ENCODE measurements around the gene TLR10.

Gene TLR10

DNA sequence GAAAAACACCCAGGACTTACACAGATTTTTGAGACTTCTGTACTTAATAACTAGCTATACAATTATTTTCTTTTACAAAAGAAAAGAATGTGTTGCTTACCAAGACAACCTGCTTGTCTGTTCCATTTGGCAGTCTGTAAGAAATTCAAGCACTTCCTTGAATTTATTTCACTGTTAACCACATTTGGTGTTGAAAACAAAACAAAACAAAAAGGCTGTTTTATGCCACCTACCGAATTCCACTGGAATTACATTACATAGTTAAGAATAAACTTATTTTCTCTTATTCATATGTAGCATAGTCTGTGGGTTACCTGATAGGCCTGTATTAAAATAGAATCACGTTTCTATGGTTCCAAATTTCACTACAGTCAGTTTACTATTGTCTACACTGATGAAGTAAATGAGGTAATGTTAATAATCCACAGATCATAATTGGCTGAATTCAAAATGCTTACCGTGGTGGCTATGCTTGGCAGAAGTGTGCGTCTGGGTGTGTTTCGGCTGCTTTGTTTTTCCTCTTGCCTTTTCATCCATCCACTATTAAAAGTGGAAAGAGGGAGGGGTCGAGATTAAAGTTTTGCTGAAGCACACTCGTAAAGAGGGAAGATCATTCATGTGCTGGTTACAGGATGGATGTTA is 22.0 kb upstream of the TLR10 start, which contains the start of gene TLR1:
TSS of gene TLR1 (minus strand) at position 138 of the 642 bp plus-strand sequence. CDS start 5,960 bp downstream, outside the sequence.
- Histone ChIP-seq H4K91ac (ENCODE audit: low read depth, low read length, poor library complexity) (no peak within 1 kb of the TSS), H3K14ac (ENCODE audit: low read length) (no peak within 1 kb of the TSS), H3K27me3 (ENCODE audit: control insufficient read depth in 3 of 3, insufficient read depth in 3 of 3, low read depth in 1 of 3, low read length in 3 of 3) (peaks cover 0 to 2% (median 0%) of the 10 kb centered on the region in 3 experiments), H3K18ac (ENCODE audit: low read length) (no peak within 1 kb of the TSS), H3K4me3 (ENCODE audit: low read length in 2 of 2) (no peak within 1 kb of the TSS), H3K27ac (replicated peaks; ENCODE audit: low read length) (no peak within 1 kb of the TSS), H2AFZ (ENCODE audit: low read length) (peak within 1 kb of the TSS; percentile 51), H2BK12ac (ENCODE audit: low read length) (no peak within 1 kb of the TSS), H3K4me2 (ENCODE audit: insufficient read depth, low read length, poor library complexity, severe bottlenecking) (no peak within 1 kb of the TSS), H2BK15ac (ENCODE audit: low read length) (no peak within 1 kb of the TSS), H3K23ac (ENCODE audit: low read depth, low read length, poor library complexity) (no peak within 1 kb of the TSS), H3K4me1 (ENCODE audit: control insufficient read depth in 2 of 2, insufficient read depth in 1 of 2, low read depth in 1 of 2, low read length in 2 of 2) (no peaks in the 10 kb centered on the region), H3K79me1 (ENCODE audit: low read depth, low read length) (no peaks in the 10 kb centered on the region), H3K9ac (ENCODE audit: low read depth, low read length, poor library complexity) (no peak within 1 kb of the TSS), H2BK5ac (ENCODE audit: low read length) (no peak within 1 kb of the TSS), H2AK5ac (ENCODE audit: low read depth, low read length) (no peak within 1 kb of the TSS), H2BK120ac (ENCODE audit: low read depth, low read length) (no peak within 1 kb of the TSS), H3K36me3 (replicated peaks in 1 of 2; ENCODE audit: control insufficient read depth in 2 of 2, insufficient read depth in 2 of 2, low read length in 2 of 2) (no peaks in the 10 kb centered on the region), H3K9me3 (replicated peaks in 1 of 2; ENCODE audit: control insufficient read depth in 2 of 2, insufficient read depth in 1 of 2, low read depth in 1 of 2, low read length in 2 of 2) (peaks cover 7 to 8% of the 10 kb centered on the region in 2 donors), H3K4ac (ENCODE audit: low read length) (no peak within 1 kb of the TSS), H4K8ac (ENCODE audit: low read depth, low read length) (no peak within 1 kb of the TSS)
- no peak for DNase-seq (ENCODE audit: low spot score)
- no CpG with 5 or more reads among the region's 7 CpGs for WGBS, 2 donors (ENCODE audit: extremely low coverage in 2 of 2, insufficient read length in 2 of 2, insufficient replicate concordance in 1 of 2)

- peaks cover 7 to 8% of the 10 kb centered on the region in 2 donors for H3K9me3 ChIP-seq (replicated peaks in 1 of 2; ENCODE audit: control insufficient read depth in 2 of 2, insufficient read depth in 1 of 2, low read depth in 1 of 2, low read length in 2 of 2)
- no peak overlapping the region for H3K18ac ChIP-seq (ENCODE audit: low read length)
- no peak overlapping the region for H2BK120ac ChIP-seq (ENCODE audit: low read depth, low read length)
- H3K4me3 ChIP-seq (ENCODE audit: low read length in 2 of 2): no peak overlapping the region
- no peak overlapping the region for H3K14ac ChIP-seq (ENCODE audit: low read length)
- no peak for DNase-seq (ENCODE audit: low spot score)
- no peaks in the 10 kb centered on the region for H3K36me3 ChIP-seq (replicated peaks in 1 of 2; ENCODE audit: control insufficient read depth in 2 of 2, insufficient read depth in 2 of 2, low read length in 2 of 2)
- no peak overlapping the region for H4K91ac ChIP-seq (ENCODE audit: low read depth, low read length, poor library complexity)
- no peak overlapping the region for H3K23ac ChIP-seq (ENCODE audit: low read depth, low read length, poor library complexity)
- no peak overlapping the region for H2BK12ac ChIP-seq (ENCODE audit: low read length)
- WGBS, 2 donors (ENCODE audit: extremely low coverage in 2 of 2, insufficient read length in 2 of 2, insufficient replicate concordance in 1 of 2): no CpG with 5 or more reads among the region's 6 CpGs
- H2BK15ac ChIP-seq (ENCODE audit: low read length): no peak overlapping the region
- no peak overlapping the region for H2AK5ac ChIP-seq (ENCODE audit: low read depth, low read length)
- H3K4me1 ChIP-seq (ENCODE audit: control insufficient read depth in 2 of 2, insufficient read depth in 1 of 2, low read depth in 1 of 2, low read length in 2 of 2): no peaks in the 10 kb centered on the region
- no peak overlapping the region for H2BK5ac ChIP-seq (ENCODE audit: low read length)
- no peaks in the 10 kb centered on the region for H3K79me1 ChIP-seq (ENCODE audit: low read depth, low read length)
- H3K4me2 ChIP-seq (ENCODE audit: insufficient read depth, low read length, poor library complexity, severe bottlenecking): no peak overlapping the region
- no peak overlapping the region for H4K8ac ChIP-seq (ENCODE audit: low read depth, low read length)
- no peak overlapping the region for H3K4ac ChIP-seq (ENCODE audit: low read length)
- H3K27me3 ChIP-seq (ENCODE audit: control insufficient read depth in 3 of 3, insufficient read depth in 3 of 3, low read depth in 1 of 3, low read length in 3 of 3): peaks cover 0 to 2% (median 0%) of the 10 kb centered on the region in 3 experiments
- H3K9ac ChIP-seq (ENCODE audit: low read depth, low read length, poor library complexity): no peak overlapping the region
- H3K27ac ChIP-seq (replicated peaks; ENCODE audit: low read length): no peak overlapping the region
- no peak overlapping the region for H2AFZ ChIP-seq (ENCODE audit: low read length)
Observed at GRCh38 chr4:38803833-38804653, 21.3 kb upstream of the TLR10 start.

DNA sequence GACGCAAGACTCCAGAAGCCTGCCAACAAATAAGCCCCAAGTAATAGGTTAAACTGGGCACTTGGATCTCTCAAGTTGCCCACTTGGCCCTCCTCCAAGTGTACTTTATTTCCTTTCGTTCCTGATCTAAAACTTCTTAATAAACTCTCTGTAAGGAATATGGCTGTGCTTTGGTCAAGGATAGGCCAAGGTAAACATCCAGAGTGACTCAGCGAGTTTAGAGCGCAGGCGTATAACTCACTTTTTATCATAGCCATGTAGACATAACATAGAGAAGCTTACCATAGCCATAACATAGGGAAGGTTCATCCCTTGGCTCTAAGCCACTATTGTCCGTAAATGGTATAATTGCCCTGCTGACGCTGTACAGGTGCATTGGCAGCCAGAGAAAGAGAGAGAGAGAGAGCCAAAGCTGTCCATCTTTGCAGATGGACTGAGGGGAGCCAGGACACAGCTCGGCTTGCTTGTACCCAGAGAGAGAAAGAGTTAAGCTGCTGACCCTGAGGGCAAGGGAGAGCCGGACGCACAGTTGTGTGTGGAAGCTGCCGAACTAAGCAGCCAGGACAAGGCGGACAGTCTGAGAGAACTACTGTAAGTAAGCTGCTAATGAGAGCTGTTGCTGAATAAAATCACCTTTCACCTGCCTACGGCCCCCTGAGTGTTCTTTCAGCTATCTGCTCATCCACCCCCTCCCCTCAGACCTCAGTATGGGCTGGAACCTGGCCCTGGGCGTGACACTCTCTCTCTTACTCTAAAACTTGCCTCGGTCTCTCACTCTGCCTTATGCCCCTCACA is 20.0 kb upstream of the TLR10 start:
- H2BK5ac ChIP-seq (ENCODE audit: low read length): no peak overlapping the region
- H3K14ac ChIP-seq (ENCODE audit: low read length): no peak overlapping the region
- no peak overlapping the region for H3K9ac ChIP-seq (ENCODE audit: low read depth, low read length, poor library complexity)
- H3K4me3 ChIP-seq (ENCODE audit: low read length in 2 of 2): no peak overlapping the region
- no peaks in the 10 kb centered on the region for H3K4me1 ChIP-seq (ENCODE audit: control insufficient read depth in 2 of 2, insufficient read depth in 1 of 2, low read depth in 1 of 2, low read length in 2 of 2)
- no peak overlapping the region for H3K23ac ChIP-seq (ENCODE audit: low read depth, low read length, poor library complexity)
- no peak overlapping the region for H3K4ac ChIP-seq (ENCODE audit: low read length)
- no peaks in the 10 kb centered on the region for H3K79me1 ChIP-seq (ENCODE audit: low read depth, low read length)
- WGBS, 2 donors (ENCODE audit: extremely low coverage in 2 of 2, insufficient read length in 2 of 2, insufficient replicate concordance in 1 of 2): no CpG with 5 or more reads among the region's 15 CpGs
- H2AFZ ChIP-seq (ENCODE audit: low read length): no peak overlapping the region
- H4K91ac ChIP-seq (ENCODE audit: low read depth, low read length, poor library complexity): no peak overlapping the region
- peaks cover 7 to 8% of the 10 kb centered on the region in 2 donors for H3K9me3 ChIP-seq (replicated peaks in 1 of 2; ENCODE audit: control insufficient read depth in 2 of 2, insufficient read depth in 1 of 2, low read depth in 1 of 2, low read length in 2 of 2)
- no peak overlapping the region for H3K4me2 ChIP-seq (ENCODE audit: insufficient read depth, low read length, poor library complexity, severe bottlenecking)
- H3K18ac ChIP-seq (ENCODE audit: low read length): no peak overlapping the region
- H2BK12ac ChIP-seq (ENCODE audit: low read length): no peak overlapping the region
- H3K36me3 ChIP-seq (replicated peaks in 1 of 2; ENCODE audit: control insufficient read depth in 2 of 2, insufficient read depth in 2 of 2, low read length in 2 of 2): no peaks in the 10 kb centered on the region
- H2AK5ac ChIP-seq (ENCODE audit: low read depth, low read length): no peak overlapping the region
- no peak overlapping the region for H4K8ac ChIP-seq (ENCODE audit: low read depth, low read length)
- H2BK15ac ChIP-seq (ENCODE audit: low read length): no peak overlapping the region
- peaks cover 0 to 2% (median 2%) of the 10 kb centered on the region in 3 experiments for H3K27me3 ChIP-seq (ENCODE audit: control insufficient read depth in 3 of 3, insufficient read depth in 3 of 3, low read depth in 1 of 3, low read length in 3 of 3)
- no peak overlapping the region for H3K27ac ChIP-seq (replicated peaks; ENCODE audit: low read length)
- no peak for DNase-seq (ENCODE audit: low spot score)
- no peak overlapping the region for H2BK120ac ChIP-seq (ENCODE audit: low read depth, low read length)

Data from neuronal stem cell (in vitro differentiated cells).